GM23338 (cell line): Measurements from ENCODE around the gene ZCCHC10.

ENCODE experiments used
- CREB1 ChIP-seq: fragments of 250-450 bp; sonication (Bioruptor Pico); IDR thresholded peaks from 2 replicates; pipeline ENCODE4 v1.5.0; 2020; ENCODE audit warnings: low read depth, mild to moderate bottlenecking, moderate library complexity
- CTCF ChIP-seq, 2 experiments: fragments of 200-600 bp in 1 of 2; sonication (generic) in 1 of 2; conservative IDR thresholded peaks; 2 replicates each; pipeline versions ENCODE4 v1.5.1 to v1.6.1; 2016 to 2017; ENCODE audit warnings: antibody characterized with exemption in 2 of 2, low read depth in 2 of 2, mild to moderate bottlenecking in 2 of 2, moderate library complexity in 1 of 2
- ETS1 ChIP-seq: IDR thresholded peaks from 2 replicates; pipeline ENCODE4 v1.6.1; 2016; ENCODE audit warnings: antibody characterized with exemption
- EZH2 ChIP-seq: fragments of 200-600 bp; sonication (generic); IDR thresholded peaks from one replicate; pipeline ENCODE4 v1.8.0; 2017; ENCODE audit warnings: antibody characterized with exemption, mild to moderate bottlenecking, low read depth; ENCODE audit not compliant: unreplicated experiment
- JUNB ChIP-seq: IDR thresholded peaks from one replicate; pipeline ENCODE4 v1.6.1; 2016; ENCODE audit warnings: antibody characterized with exemption; ENCODE audit not compliant: unreplicated experiment
- POLR2AphosphoS5 ChIP-seq: IDR thresholded peaks from 2 replicates; pipeline ENCODE4 v1.6.1; 2016; ENCODE audit warnings: antibody characterized with exemption, low read depth
- REST ChIP-seq: IDR thresholded peaks from one replicate; pipeline ENCODE4 v1.6.1; 2018; ENCODE audit warnings: antibody characterized with exemption; ENCODE audit not compliant: unreplicated experiment
- ZNF331 ChIP-seq: fragments of 250-450 bp; sonication (Bioruptor Pico); IDR thresholded peaks from 2 replicates; pipeline ENCODE4 v1.5.0; 2020; ENCODE audit warnings: low read depth, mild to moderate bottlenecking, moderate library complexity

- TF ChIP-seq CTCF (conservative IDR thresholded peaks at IDR 0.05; ENCODE audit: low read depth in 2 of 2) = no peak
- TF ChIP-seq POLR2AphosphoS5 = no peak
- TF ChIP-seq ZNF331 (CRISPR knock-in tag) = no peak
- TF ChIP-seq EZH2 = no peak
- TF ChIP-seq CREB1 (CRISPR knock-in tag) = no peak
- no peak for TF ChIP-seq REST
- TF ChIP-seq ETS1 = no peak
- no peak for TF ChIP-seq JUNB
Observed at GRCh38 chr5:132999246-132999645, 27.1 kb downstream of the ZCCHC10 start.
